Astrocyte (in vitro differentiated cells and primary cell): Measurements from ENCODE around the gene RNF167. TPM values are rescaled to one million over a fixed set of nuclear protein-coding genes. Genes with fewer than 3 reads are reported as not detected.
A peak's percentile ranks its signal among the peaks of the same experiment; 100 is the strongest.

Experiments used
- DNase-seq: peaks from one replicate; pipeline ENCODE4 v3.0.0-alpha.2; 2010; ENCODE audit warnings: low read depth
- FAIRE-seq: peaks from 2 replicates; lab custom pipeline; 2011; peaks lifted over from hg19 to GRCh38; lab: Jason Lieb, UNC
- H2AFZ ChIP-seq: 2 replicates; pipeline ENCODE4 v1.6.0; 2012; ENCODE audit warnings: low read depth, low read length, inconsistent platforms
- H3K27ac ChIP-seq: 2 replicates; pipeline ENCODE4 v1.5.1; 2011; ENCODE audit warnings: low read depth, low read length, inconsistent platforms
- H3K27me3 ChIP-seq: 2 replicates; pipeline ENCODE4 v1.6.0; 2011; ENCODE audit warnings: low read length, inconsistent platforms; ENCODE audit not compliant: insufficient read depth
- H3K36me3 ChIP-seq: 2 replicates; pipeline ENCODE4 v1.5.1; 2011; ENCODE audit warnings: low read length, inconsistent platforms; ENCODE audit not compliant: insufficient read depth
- H3K4me1 ChIP-seq: 2 replicates; pipeline ENCODE4 v1.5.1; 2011; ENCODE audit warnings: low read length, inconsistent platforms; ENCODE audit not compliant: insufficient read depth
- H3K4me2 ChIP-seq: 2 replicates; pipeline ENCODE4 v1.6.0; 2012; ENCODE audit warnings: low read length, inconsistent platforms
- H3K4me3 ChIP-seq: 2 replicates; pipeline ENCODE4 v1.5.1; 2011; ENCODE audit warnings: low read depth, mild to moderate bottlenecking, low read length, inconsistent platforms; ENCODE audit not compliant: insufficient read depth
- H3K79me2 ChIP-seq: 2 replicates; pipeline ENCODE4 v1.6.0; 2012; ENCODE audit warnings: mild to moderate bottlenecking, low read length, inconsistent platforms; ENCODE audit not compliant: insufficient read depth
- H3K9ac ChIP-seq: 2 replicates; pipeline ENCODE4 v1.6.0; 2012; ENCODE audit warnings: mild to moderate bottlenecking, low read length, inconsistent platforms
- H3K9me3 ChIP-seq: 2 replicates; pipeline ENCODE4 v1.5.1; 2012; ENCODE audit warnings: low read depth, mild to moderate bottlenecking, low read length, inconsistent platforms; ENCODE audit not compliant: insufficient read depth
- H4K20me1 ChIP-seq: 2 replicates; pipeline ENCODE4 v1.6.0; 2012; ENCODE audit warnings: low read length, inconsistent platforms; ENCODE audit not compliant: insufficient read depth
- H3K27ac Mint-ChIP-seq: one replicate; pipeline ENCODE4 v1.8.0; 2021; ENCODE audit warnings: mild to moderate bottlenecking, mixed read lengths; ENCODE audit not compliant: unreplicated experiment
- H3K27me3 Mint-ChIP-seq: one replicate; pipeline ENCODE4 v1.8.0; 2021; ENCODE audit warnings: low read depth, mixed read lengths; ENCODE audit not compliant: unreplicated experiment
- H3K36me3 Mint-ChIP-seq: one replicate; pipeline ENCODE4 v1.8.0; 2021; ENCODE audit warnings: low read depth, mixed read lengths; ENCODE audit not compliant: unreplicated experiment
- H3K4me1 Mint-ChIP-seq: one replicate; pipeline ENCODE4 v1.8.0; 2021; ENCODE audit warnings: low read depth, mixed read lengths; ENCODE audit not compliant: unreplicated experiment
- H3K4me3 Mint-ChIP-seq: one replicate; pipeline ENCODE4 v1.8.0; 2021; ENCODE audit warnings: mild to moderate bottlenecking, moderate library complexity, mixed read lengths; ENCODE audit not compliant: unreplicated experiment
- H3K9me3 Mint-ChIP-seq: one replicate; pipeline ENCODE4 v1.8.0; 2021; ENCODE audit warnings: mild to moderate bottlenecking, mixed read lengths; ENCODE audit not compliant: unreplicated experiment
- EZH2 ChIP-seq: IDR thresholded peaks from 2 replicates; pipeline ENCODE4 v1.6.1; 2012; ENCODE audit warnings: mild to moderate bottlenecking, low read length, inconsistent platforms; ENCODE audit not compliant: insufficient read depth
- total RNA-seq: library from RNA; stranded (reverse); gene quantifications from 2 replicates; pipeline ENCODE4 v1.2.1, GENCODE V29; 2021
- TF ChIP-seq, protein P1 (sequence below): IDR thresholded peaks from 2 replicates; pipeline ENCODE4 v1.5.1; 2011; ENCODE audit warnings: low read depth, mild to moderate bottlenecking, inconsistent platforms, low read length, moderate library complexity; ENCODE audit not compliant: insufficient read depth

RNF167 gene
- total RNA-seq, 1 donor from 2014 or later = 89.7 TPM

DNA sequence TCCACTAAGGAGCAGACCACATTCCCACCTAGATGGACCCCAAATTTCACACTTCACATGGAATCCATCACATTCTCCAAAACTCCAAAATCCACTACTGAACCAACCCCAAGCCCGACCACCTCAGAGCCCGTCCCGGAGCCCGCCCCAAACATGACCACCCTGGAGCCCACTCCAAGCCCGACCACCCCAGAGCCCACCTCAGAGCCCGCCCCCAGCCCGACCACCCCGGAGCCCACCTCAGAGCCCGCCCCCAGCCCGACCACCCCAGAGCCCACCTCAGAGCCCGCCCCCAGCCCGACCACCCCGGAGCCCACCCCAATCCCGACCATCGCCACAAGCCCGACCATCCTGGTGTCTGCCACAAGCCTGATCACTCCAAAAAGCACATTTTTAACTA, 6.4 kb upstream of the RNF167 start:
- Mint-ChIP-seq H3K4me1 (peaks cover 15% of the 10 kb centered on the region), H3K27me3 (no peaks in the 10 kb centered on the region), H3K9me3 (no peaks in the 10 kb centered on the region), H3K36me3 (peaks cover 24% of the 10 kb centered on the region), H3K4me3 (peak overlapping the region; percentile 69), H3K27ac (no peak overlapping the region)
- Histone ChIP-seq H3K4me1 (peaks cover 12% of the 10 kb centered on the region), H3K4me3 (no peak overlapping the region), H3K4me2 (peak overlapping the region; percentile 29), H4K20me1 (peaks cover 6% of the 10 kb centered on the region), H2AFZ (no peak overlapping the region), H3K79me2 (peaks cover 11% of the 10 kb centered on the region), H3K9me3 (no peaks in the 10 kb centered on the region), H3K27ac (no peak overlapping the region), H3K27me3 (no peaks in the 10 kb centered on the region), H3K9ac (peak overlapping the region; percentile 16), H3K36me3 (no peaks in the 10 kb centered on the region)
- FAIRE-seq (no peak), DNase-seq (no peak)
- TF ChIP-seq EZH2 = no peak

DNA sequence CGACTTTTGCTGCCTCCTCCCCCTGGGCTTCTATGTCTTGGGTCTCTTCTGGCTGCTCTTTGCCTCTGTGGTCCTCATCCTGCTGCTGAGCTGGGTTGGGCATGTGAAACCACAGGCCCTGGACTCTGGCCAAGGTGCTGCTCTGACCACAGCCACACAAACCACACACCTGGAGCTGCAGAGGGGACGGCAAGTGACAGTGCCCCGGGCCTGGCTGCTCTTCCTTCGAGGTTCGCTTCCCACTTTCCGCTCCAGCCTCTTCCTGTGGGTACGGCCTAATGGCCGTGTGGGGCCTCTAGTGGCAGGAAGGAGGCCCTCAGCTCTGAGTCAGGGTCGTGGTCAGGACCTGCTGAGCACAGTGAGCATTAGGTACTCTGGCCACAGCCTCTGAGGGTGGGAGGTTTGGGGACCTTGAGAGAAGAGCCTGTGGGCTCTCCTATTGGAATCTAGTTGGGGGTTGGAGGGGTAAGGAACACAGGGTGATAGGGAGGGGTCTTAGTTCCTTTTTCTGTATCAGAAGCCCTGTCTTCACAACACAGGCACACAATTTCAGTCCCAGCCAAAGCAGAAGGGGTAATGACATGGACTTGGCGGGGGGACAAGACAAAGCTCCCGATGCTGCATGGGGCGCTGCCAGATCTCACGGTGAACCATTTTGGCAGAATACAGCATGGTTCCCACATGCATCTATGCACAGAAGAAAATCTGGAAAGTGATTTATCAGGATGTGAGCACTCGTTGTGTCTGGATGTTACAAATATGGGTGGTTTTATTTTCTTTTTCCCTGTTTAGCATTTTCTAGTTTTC, 5.7 kb upstream of the RNF167 start:
- H3K36me3 Mint-ChIP-seq = peaks cover 27% of the 10 kb centered on the region
- H3K4me3 Mint-ChIP-seq = peak overlapping the region; percentile 69
- no peaks in the 10 kb centered on the region for H3K27me3 Mint-ChIP-seq
- H3K9me3 Mint-ChIP-seq = no peaks in the 10 kb centered on the region
- Histone ChIP-seq H3K27me3 (no peaks in the 10 kb centered on the region), H3K4me1 (peaks cover 19% of the 10 kb centered on the region), H3K36me3 (no peaks in the 10 kb centered on the region), H3K79me2 (peaks cover 18% of the 10 kb centered on the region), H4K20me1 (peaks cover 12% of the 10 kb centered on the region), H3K27ac (no peak overlapping the region), H3K9ac (peak overlapping the region; percentile 16), H3K4me2 (peak overlapping the region; percentile 29), H3K9me3 (no peaks in the 10 kb centered on the region), H3K4me3 (no peak overlapping the region), H2AFZ (no peak overlapping the region)
- FAIRE-seq (no peak), DNase-seq (peak; percentile 35)
- TF ChIP-seq, protein P1, sequence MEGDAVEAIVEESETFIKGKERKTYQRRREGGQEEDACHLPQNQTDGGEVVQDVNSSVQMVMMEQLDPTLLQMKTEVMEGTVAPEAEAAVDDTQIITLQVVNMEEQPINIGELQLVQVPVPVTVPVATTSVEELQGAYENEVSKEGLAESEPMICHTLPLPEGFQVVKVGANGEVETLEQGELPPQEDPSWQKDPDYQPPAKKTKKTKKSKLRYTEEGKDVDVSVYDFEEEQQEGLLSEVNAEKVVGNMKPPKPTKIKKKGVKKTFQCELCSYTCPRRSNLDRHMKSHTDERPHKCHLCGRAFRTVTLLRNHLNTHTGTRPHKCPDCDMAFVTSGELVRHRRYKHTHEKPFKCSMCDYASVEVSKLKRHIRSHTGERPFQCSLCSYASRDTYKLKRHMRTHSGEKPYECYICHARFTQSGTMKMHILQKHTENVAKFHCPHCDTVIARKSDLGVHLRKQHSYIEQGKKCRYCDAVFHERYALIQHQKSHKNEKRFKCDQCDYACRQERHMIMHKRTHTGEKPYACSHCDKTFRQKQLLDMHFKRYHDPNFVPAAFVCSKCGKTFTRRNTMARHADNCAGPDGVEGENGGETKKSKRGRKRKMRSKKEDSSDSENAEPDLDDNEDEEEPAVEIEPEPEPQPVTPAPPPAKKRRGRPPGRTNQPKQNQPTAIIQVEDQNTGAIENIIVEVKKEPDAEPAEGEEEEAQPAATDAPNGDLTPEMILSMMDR = peak; percentile 28
- no peak for TF ChIP-seq EZH2
- H3K4me1 Mint-ChIP-seq = peaks cover 17% of the 10 kb centered on the region
- peak overlapping the region; percentile 5 for H3K27ac Mint-ChIP-seq

DNA sequence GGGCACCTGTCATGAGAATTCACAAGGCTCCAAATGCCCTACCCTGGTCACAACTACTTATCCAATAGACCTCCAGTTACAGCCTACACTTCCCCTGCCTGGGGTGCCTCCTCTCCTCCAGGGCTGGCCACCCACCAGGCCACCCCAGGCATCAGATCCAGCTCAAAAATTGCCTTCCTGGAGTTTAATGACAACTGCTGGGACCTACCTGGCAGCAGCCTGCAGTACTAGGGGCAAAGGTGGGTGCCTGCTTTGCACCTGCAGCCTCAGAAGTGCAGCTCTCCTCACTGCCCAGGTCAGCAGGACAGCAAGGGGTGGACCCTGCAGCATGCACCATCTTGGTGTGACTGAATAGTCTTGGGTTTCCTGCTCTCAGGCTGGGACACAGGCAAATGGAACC, 4.4 kb upstream of the RNF167 start:
- Mint-ChIP-seq H3K9me3 (peaks cover 2% of the 10 kb centered on the region), H3K4me1 (peaks cover 17% of the 10 kb centered on the region), H3K36me3 (peaks cover 24% of the 10 kb centered on the region), H3K27ac (no peak overlapping the region), H3K4me3 (no peak overlapping the region), H3K27me3 (no peaks in the 10 kb centered on the region)
- Histone ChIP-seq H4K20me1 (peaks cover 12% of the 10 kb centered on the region), H3K4me2 (no peak overlapping the region), H3K4me3 (no peak overlapping the region), H3K4me1 (peaks cover 19% of the 10 kb centered on the region), H3K79me2 (peaks cover 23% of the 10 kb centered on the region), H3K36me3 (no peaks in the 10 kb centered on the region), H3K9ac (no peak overlapping the region), H3K27ac (no peak overlapping the region), H3K9me3 (no peaks in the 10 kb centered on the region), H3K27me3 (no peaks in the 10 kb centered on the region), H2AFZ (no peak overlapping the region)
- FAIRE-seq (no peak), DNase-seq (no peak)
- TF ChIP-seq EZH2 = no peak
- TF ChIP-seq, protein P1 = no peak
